ENCODE results near the gene ZFYVE19.

Gene ZFYVE19

DNA sequence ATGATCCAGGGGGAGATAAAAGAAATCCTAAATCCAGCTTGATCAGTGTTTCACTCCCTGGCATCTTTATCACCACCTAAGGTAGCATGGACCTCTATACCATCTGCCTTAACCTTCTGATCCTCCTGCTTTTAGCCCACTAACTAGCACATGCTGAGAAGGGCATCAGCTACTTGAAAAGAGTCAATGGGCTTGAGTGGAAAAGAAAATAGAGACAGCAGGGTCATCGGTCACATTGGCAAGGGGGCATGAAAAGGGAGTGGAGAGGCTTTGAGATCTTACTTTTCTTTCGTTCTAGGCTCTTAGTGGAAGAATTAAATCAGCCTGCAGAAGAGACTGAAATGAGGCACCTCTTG is 239 bp upstream of the ZFYVE19 start:
- no peak for DNase-seq
- in situ Hi-C loops (cut with MboI; ENCODE audit: low pct_unique_long_range_greater_than_20kb, low sequenced_read_pairs), result no loop called here

DNA sequence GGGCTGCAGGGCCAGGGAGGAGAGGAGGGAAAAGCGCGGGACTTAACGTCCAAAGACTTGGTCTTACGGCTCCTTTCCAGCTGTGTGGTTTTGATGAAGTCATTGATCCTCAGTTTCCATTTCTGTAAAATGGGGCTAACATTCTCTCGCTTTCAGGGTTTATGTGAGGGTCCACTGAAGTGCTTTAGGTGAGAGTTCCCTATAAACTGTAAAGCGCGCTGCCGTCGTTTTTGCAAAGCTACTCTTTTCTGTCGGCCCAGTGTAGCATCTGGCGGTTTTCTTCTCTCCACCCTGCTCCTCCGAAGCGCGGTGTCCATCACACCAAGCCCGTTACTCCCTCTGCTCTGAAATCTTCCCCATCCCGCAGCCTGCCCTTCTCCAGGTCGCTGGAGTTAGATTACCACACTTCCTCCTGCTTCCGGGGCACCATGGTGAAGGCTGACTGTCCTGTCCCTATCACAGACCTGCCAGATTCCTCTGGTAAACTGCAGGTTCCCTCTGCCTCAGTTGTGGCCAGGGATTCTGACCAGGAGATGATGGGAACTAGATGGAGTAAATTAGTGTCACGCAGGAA is 1.1 kb downstream of the ZFYVE19 start:
- no peak for DNase-seq
- in situ Hi-C loops (cut with MboI; ENCODE audit: low pct_unique_long_range_greater_than_20kb, low sequenced_read_pairs), result no loop called here

DNA sequence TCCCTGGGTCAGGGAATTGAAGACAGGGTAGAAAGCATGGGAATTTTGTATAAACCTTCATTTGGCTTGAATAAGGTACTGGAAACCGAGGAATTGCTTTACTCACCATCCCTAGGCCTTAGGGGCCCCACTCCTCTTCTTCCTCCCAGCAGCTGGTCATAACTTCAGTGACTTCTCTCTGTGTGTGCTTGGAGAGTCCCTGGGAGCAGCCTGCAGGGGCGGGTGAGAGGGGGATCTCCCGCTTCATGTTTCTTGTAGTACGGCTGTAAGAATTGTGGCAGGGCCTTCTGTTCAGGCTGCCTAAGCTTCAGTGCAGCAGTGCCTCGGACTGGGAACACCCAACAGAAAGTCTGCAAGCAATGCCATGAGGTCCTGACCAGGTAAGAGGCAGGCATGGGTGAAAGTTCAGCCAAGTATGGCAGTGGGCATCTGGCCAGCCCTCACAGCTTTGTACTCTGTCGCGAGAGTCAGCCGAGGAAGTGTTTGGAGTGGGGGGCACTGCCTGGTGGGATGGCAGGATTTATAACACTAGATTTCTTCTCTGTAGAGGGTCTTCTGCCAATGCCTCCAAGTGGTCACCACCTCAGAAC is 2.1 kb downstream of the ZFYVE19 start:
- DNase-seq, result no peak
- in situ Hi-C loops (cut with MboI; ENCODE audit: low pct_unique_long_range_greater_than_20kb, low sequenced_read_pairs), result no loop called here

GRCh38 chr15:40812721-40813425 is 6.0 kb downstream of the ZFYVE19 start:
- no peak for DNase-seq
- in situ Hi-C loops (cut with MboI; ENCODE audit: low pct_unique_long_range_greater_than_20kb, low sequenced_read_pairs), result no loop called here

- in situ Hi-C loops (cut with MboI; ENCODE audit: low pct_unique_long_range_greater_than_20kb, low sequenced_read_pairs), result no loop called here
- no peak for DNase-seq
Measured at GRCh38 chr15:40815042-40815698, 8.3 kb downstream of the ZFYVE19 start.

- no peak for DNase-seq
- in situ Hi-C loops (cut with MboI; ENCODE audit: low pct_unique_long_range_greater_than_20kb, low sequenced_read_pairs), result no loop called here
Measured at GRCh38 chr15:40819048-40819447, 12.2 kb downstream of the ZFYVE19 start.

DNA sequence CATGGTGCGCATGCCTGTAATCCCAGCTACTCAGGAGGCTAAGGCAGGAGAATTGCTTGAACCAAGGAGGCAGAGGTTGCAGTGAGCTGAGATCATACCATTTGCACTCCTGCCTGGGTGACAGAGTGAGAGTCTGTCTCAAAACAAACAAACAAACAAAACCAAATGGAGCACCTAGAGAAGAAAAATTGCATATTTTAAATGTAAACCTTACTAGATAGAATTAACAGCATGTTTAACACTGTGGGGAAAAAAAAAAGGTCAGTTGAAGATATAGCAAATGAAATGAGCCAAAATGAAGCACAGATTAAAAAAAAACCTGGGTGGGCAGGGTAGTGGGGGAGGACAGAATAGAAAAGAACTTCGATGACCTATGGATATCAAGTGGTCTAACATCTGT is 14.3 kb downstream of the ZFYVE19 start:
- in situ Hi-C loops (cut with MboI; ENCODE audit: low pct_unique_long_range_greater_than_20kb, low sequenced_read_pairs), result no loop called here
- DNase-seq, result no peak

DNA sequence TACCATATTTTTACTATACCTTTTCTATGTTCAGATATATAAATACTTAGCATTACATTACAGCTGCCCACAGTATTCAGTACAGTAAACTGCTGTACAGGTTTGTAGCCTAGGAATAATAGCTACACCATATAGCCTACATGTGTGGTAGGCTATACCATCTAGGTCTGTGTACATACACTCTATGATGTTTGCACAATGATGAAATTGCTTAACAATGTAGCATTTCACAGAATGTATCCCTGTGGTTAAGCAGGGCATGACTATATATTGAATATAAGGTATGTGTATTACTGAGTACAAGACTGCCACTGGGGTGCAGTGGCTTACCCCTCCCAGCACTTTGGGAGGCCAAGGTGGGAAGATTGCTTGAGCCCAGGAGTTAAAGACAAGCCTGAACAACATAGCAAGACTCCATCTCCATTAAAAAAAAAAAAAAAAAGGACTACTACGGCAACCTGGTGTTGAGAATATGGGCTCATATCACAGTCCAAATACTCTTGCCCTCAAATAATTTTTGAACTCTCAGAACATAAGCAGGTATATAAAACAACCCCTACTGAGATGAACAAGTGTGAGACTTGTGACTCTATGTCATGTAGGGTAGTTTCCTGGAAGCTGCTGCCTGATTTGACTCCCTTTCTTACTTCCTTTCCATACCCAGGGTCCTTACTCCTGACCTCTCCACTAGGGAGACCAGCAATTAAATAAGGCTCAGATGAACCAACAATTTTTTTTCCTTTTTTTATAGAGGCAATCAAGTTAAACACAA is 16.9 kb downstream of the ZFYVE19 start:
- in situ Hi-C loops (cut with MboI; ENCODE audit: low pct_unique_long_range_greater_than_20kb, low sequenced_read_pairs), result no loop called here
- no peak for DNase-seq

GRCh38 chr15:40825661-40826422 is 19.0 kb downstream of the ZFYVE19 start:
- no peak for DNase-seq
- in situ Hi-C loops (cut with MboI; ENCODE audit: low pct_unique_long_range_greater_than_20kb, low sequenced_read_pairs), result no loop called here

- in situ Hi-C loops (cut with MboI; ENCODE audit: low pct_unique_long_range_greater_than_20kb, low sequenced_read_pairs), result no loop called here
Measured at GRCh38 chr15:40826423-40827075, 19.7 kb downstream of the ZFYVE19 start.

DNA sequence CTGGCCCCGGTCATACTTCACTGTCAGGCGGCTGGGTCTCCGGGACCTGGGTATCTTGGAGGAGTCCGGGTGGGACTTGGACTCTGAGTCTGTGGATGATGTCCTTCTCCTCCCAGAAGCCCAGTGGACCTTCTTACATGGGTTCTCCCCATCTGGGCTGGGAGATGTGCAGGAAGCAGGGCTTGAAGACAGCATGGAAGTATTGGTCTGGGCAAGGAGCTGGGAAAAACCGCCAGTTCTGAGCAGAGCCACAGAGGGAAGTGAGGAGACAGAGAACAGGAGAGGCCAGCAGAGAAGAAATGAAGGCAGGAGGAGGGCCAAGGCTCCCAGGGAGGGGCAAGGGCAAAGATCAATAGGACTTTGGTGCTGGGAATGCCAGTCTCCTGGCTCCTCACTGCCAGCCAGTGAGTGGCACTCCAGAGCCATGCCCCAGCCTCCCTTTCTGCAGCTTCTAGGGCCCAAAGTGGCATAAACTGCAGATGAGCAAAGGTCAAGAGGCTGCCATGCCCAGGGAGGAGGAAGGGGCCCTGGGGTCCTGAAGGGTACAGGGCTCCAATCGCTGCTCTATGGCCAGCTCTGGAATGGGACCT is 21.7 kb downstream of the ZFYVE19 start, which contains the start of gene PPP1R14D:
TSS of gene PPP1R14D (minus strand) at position 262 of the 590 bp plus-strand sequence. CDS start at position 195, 67 bp downstream.
- in situ Hi-C loops (cut with MboI; ENCODE audit: low pct_unique_long_range_greater_than_20kb, low sequenced_read_pairs), result no loop called here

More at GRCh38 chr15:40826423-40827075, 19.7 kb downstream of the ZFYVE19 start:
- no peak for DNase-seq

GRCh38 chr15:40829115-40829514 is 22.2 kb downstream of the ZFYVE19 start:
- DNase-seq, result no peak
- in situ Hi-C loops (cut with MboI; ENCODE audit: low pct_unique_long_range_greater_than_20kb, low sequenced_read_pairs), result no loop called here

More for the DNA sequence above, 21.7 kb downstream of the ZFYVE19 start, which contains the start of gene PPP1R14D:
- DNase-seq, result no peak

GRCh38 chr15:40830884-40831283 is 24.0 kb downstream of the ZFYVE19 start:
- in situ Hi-C loops (cut with MboI; ENCODE audit: low pct_unique_long_range_greater_than_20kb, low sequenced_read_pairs), result no loop called here
- DNase-seq, result no peak

DNA sequence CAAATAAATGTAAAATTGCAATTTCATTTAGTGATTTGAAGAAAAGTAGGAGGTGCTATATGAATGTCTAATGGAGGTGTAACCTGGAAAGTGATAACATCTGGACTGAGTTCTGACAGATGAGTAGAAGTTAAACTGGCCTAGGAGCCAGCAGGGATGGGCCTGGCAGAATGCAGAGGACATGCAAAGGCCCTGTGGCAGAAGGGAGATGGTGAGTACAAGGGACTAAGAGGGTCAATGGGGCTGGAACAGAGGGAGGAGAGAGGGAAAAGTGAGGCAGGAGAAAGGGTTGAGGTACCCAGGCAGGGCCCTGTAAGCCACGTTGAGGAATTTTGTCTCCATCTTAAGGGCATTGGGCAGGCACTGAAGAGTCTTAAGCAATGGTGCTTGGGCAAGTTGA is 25.0 kb downstream of the ZFYVE19 start:
- no peak for DNase-seq
- in situ Hi-C loops (cut with MboI; ENCODE audit: low pct_unique_long_range_greater_than_20kb, low sequenced_read_pairs), result no loop called here

DNA sequence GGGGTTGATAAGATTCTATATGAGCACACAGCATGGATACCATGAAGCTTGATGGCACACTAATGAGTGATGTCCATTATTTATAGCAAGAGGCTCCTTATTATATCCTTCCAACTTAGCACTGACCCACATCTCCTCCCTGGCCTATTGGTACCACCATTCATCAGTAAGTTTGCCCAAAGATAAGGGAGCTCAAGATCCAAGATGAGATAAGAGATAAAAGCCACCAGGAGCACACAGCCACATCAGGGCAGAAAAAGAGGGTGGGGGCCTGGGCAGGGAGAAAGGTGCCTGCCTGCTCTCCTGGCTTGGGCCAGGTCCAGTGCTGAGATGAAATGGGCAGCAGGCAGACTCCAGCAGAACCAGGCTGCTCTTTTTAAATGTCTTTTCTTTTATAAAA is 26.0 kb downstream of the ZFYVE19 start:
- in situ Hi-C loops (cut with MboI; ENCODE audit: low pct_unique_long_range_greater_than_20kb, low sequenced_read_pairs), result no loop called here

GRCh38 chr15:40836020-40836419 is 29.1 kb downstream of the ZFYVE19 start:
- in situ Hi-C loops (cut with MboI; ENCODE audit: low pct_unique_long_range_greater_than_20kb, low sequenced_read_pairs), result no loop called here
- DNase-seq, result no peak

More for the DNA sequence above, 26.0 kb downstream of the ZFYVE19 start:
- DNase-seq, result no peak

DNA sequence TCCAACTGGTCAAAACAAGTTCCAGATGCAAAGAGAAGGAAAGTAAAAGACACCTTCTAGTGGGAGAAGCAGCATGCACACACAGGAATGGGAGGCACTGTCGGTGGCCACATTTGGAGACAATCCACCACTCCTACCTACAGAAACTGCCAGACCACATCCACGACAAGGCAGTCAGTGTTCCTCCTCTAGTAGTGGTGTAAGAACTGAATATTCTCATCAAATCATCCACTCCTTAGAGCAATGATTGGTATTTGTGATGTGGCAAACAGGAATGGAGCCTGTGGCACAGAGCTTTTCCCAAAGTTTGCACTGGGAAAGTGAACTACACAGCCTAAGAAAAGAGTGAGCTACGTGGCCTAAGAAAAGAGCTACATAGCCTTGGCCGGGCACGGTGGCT is 31.9 kb downstream of the ZFYVE19 start:
- DNase-seq, result no peak

DNA sequence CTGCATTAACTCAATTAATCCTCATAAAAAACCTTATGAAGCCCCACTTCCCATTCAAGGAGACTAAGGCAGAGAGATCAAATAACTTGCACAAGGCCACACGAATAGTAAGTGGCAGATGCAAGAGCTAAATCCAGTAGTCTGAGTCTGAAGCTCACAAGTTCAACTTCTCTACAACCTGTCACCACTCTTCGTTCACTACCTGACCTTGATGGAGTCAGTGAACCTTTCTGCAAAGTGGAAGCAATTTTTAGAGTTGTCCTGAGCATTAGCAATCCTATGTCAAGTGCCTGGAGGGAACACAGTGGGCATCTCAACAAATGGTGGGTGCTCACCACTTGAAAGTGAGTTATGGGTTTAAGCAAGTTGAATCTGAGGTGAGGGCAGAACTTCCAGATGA is 34.9 kb downstream of the ZFYVE19 start:
- in situ Hi-C loops (cut with MboI; ENCODE audit: low pct_unique_long_range_greater_than_20kb, low sequenced_read_pairs), result no loop called here
- no peak for DNase-seq

More for the DNA sequence above, 31.9 kb downstream of the ZFYVE19 start:
- in situ Hi-C loops (cut with MboI; ENCODE audit: low pct_unique_long_range_greater_than_20kb, low sequenced_read_pairs), result no loop called here

Measured in KBM-7 (cell line).